Heart right ventricle (tissue), 16 donors: Measurements from ENCODE around the gene LPP. TPM values are rescaled to one million over a fixed set of nuclear protein-coding genes. Genes with fewer than 3 reads are reported as not detected.
"Not testable (repeated sequence)": the region's sequence is repeated elsewhere in the genome, so short reads cannot be mapped to it uniquely, and the experiment has no call there.

Experiments
- ATAC-seq, 8 donors: fragments of 200-7000 bp; cut with Tn5 transposase; one replicate each; pipeline ENCODE4 v1.9.1; 2020; ENCODE audit warnings: mild to moderate bottlenecking in 8 of 8, moderate library complexity in 8 of 8, moderate number of reproducible peaks in 1 of 8
- DNase-seq, 2 donors: peaks; one replicate each; pipeline ENCODE4 v3.0.0-alpha.2; 2020
- H3K27ac ChIP-seq, 10 donors: fragments of 200-600 bp; sonication (generic) in 2 of 10; one replicate each; pipeline versions ENCODE4 v1.5.0 to v1.8.0; 2020 to 2022; ENCODE audit warnings: mild to moderate bottlenecking in 3 of 10
- H3K27me3 ChIP-seq, 7 donors: fragments of 200-600 bp; one replicate each; pipeline ENCODE4 v1.8.0; 2021 to 2022; ENCODE audit warnings: mild to moderate bottlenecking in 2 of 7
- H3K36me3 ChIP-seq, 9 donors: fragments of 200-600 bp; sonication (generic) in 1 of 9; one replicate each; pipeline versions ENCODE4 v1.5.0 to v1.8.0; 2020 to 2022; ENCODE audit warnings: mild to moderate bottlenecking in 2 of 9
- H3K4me1 ChIP-seq, 9 donors: fragments of 200-600 bp; sonication (generic) in 1 of 9; one replicate each; pipeline versions ENCODE4 v1.5.0 to v1.8.0; 2020 to 2022; ENCODE audit warnings: mild to moderate bottlenecking in 4 of 9
- H3K4me3 ChIP-seq, 10 donors: fragments of 200-600 bp; sonication (generic) in 2 of 10; one replicate each; pipeline versions ENCODE4 v1.5.0 to v1.8.0; 2020 to 2022; ENCODE audit warnings: mild to moderate bottlenecking in 7 of 10, moderate library complexity in 2 of 10
- H3K9me3 ChIP-seq, 11 donors: fragments of 200-600 bp in 10 of 11; sonication (generic) in 2 of 11; one replicate each; pipeline versions ENCODE4 v1.5.0 to v1.8.0; 2013 to 2022; ENCODE audit warnings: mild to moderate bottlenecking in 2 of 11, control low read depth in 1 of 11, moderate library complexity in 1 of 11
- CTCF ChIP-seq, 9 donors: fragments of 200-600 bp; sonication (generic) in 2 of 9; IDR thresholded peaks; one replicate each; pipeline versions ENCODE4 v1.5.0 to v1.8.0; 2021 to 2022; ENCODE audit warnings: antibody characterized with exemption in 9 of 9, mild to moderate bottlenecking in 5 of 9, moderate library complexity in 1 of 9
- WGBS, 2 donors: extraction: QIAGEN DNeasy Blood & Tissue Kit; methylation state at CpG; one replicate each; pipeline ENCODE4 v1.1.7; 2013; ENCODE audit warnings: inconsistent platforms in 1 of 2; 5-methylcytosine and 5-hydroxymethylcytosine counted together
- intact Hi-C, 10 donors: fragments of 100-400 bp; cut with DNase I; formaldehyde crosslinking; loops; one replicate each; pipeline versions ENCODE4 v1.11.1 to v1.14.2; 2022
- polyA plus RNA-seq, 2 donors: library from polyadenylated mRNA; stranded (reverse); fragments of 200-250 nt; gene quantifications; one replicate each; pipeline ENCODE4 v1.2.3, GENCODE V29; 2013
- total RNA-seq, 10 donors: library from RNA; stranded (reverse); fragmentation: NEBNext Ultra II Directional in 3 of 10; extraction: Animal tissue kit (Norgen Biotek cat#: 25700) in 3 of 10; gene quantifications; one replicate each; pipeline versions ENCODE4 v1.2.1 to v1.2.4, GENCODE V29; 2021 to 2023
- donor health status: Arrhythmogenic right ventricular cardiomyopathy.
- donor health status: ischemic (EF 13 %, LVEDD 7.1; RV severe dilation, severe dysfunction).
- donor health status: healthy with polysubstance abuse.
- donor health status: DM: no; HTN: yes; CAD: no.
- donor health status: DM: no; HTN: no; CAD: no.
- donor health status: ischemic (EF 25% LVEDD 6.9; RV normal size, moderate dysfunction).
- donor health status: ischemic (EF 25% LVEDD 5.7; RV mildly dilated, moderate dysfunction).
- donor health status: healthy.
- donor health status: DM: yes; HTN: yes; CAD: no.
- donor health status: Ischemic cardiomyopathy.
- donor health status: ischemic (EF 35%, LVEDD 5.7; RV mildly dilated, moderate dysfunction).
- donor health status: nonischemic (EF 11% LVEDD 7.7; RV severe dilation, severe dysfunction).
- donor health status: DM: yes; HTN: yes; CAD: no.
- donor health status: PGD.
- donor health status: ischemic (EF 29% LVEDD 5.4; RV normal size, mild dysfunction).
- donor health status: nonischemic (EF 23%, LVEDD 6.1; RV moderate dilation, normal function).

The LPP gene
- total and polyA plus RNA-seq, 12 donors: 8.5 to 188 (median 140) TPM

GRCh38 chr3:188633206-188633605 is 479.2 kb downstream of the LPP start:
- TF ChIP-seq CTCF (IDR thresholded peaks at IDR 0.05): no peak
- Histone ChIP-seq H3K27me3 (no peaks in the 10 kb centered on the region), H3K4me3 (no peak overlapping the region), H3K36me3 (no peaks in the 10 kb centered on the region), H3K4me1 (peaks cover 0 to 25% (median 8%) of the 10 kb centered on the region in 9 donors), H3K9me3 (peaks cover 0 to 11% (median 0%) of the 10 kb centered on the region in 11 donors), H3K27ac (no peak overlapping the region)
- ATAC-seq (no peak), DNase-seq (no peak)
- intact Hi-C loops: loop anchor here in 1 of 10 donors (10.0 kb wide), 1 partner anchor 312 kb away; no protein-coding TSS in a partner anchor
- WGBS, 2 donors: 90% methylated on average over 4 of the region's 4 CpGs

GRCh38 chr3:188634285-188634684 is 480.3 kb downstream of the LPP start:
- Histone ChIP-seq H3K4me1 (peaks cover 0 to 25% (median 8%) of the 10 kb centered on the region in 9 donors), H3K27ac (no peak overlapping the region), H3K27me3 (no peaks in the 10 kb centered on the region), H3K9me3 (peaks cover 0 to 11% (median 0%) of the 10 kb centered on the region in 11 donors), H3K36me3 (no peaks in the 10 kb centered on the region), H3K4me3 (no peak overlapping the region)
- no peak for DNase-seq
- no peak for TF ChIP-seq CTCF (IDR thresholded peaks at IDR 0.05)
- intact Hi-C loops: loop anchor here in 1 of 10 donors (10.0 kb wide), 1 partner anchor 311 kb away; no protein-coding TSS in a partner anchor
- 98 to 100% methylated on average over 8 of the region's 8 CpGs for WGBS, 2 donors
- no peak for ATAC-seq

GRCh38 chr3:188635258-188636042 is 481.5 kb downstream of the LPP start:
- Histone ChIP-seq H3K27me3 (no peaks in the 10 kb centered on the region), H3K27ac (no peak overlapping the region), H3K9me3 (peaks cover 0 to 4% (median 0%) of the 10 kb centered on the region in 11 donors), H3K36me3 (no peaks in the 10 kb centered on the region), H3K4me3 (no peak overlapping the region), H3K4me1 (peaks cover 0 to 25% (median 8%) of the 10 kb centered on the region in 9 donors)
- intact Hi-C loops: loop anchor here in 1 of 10 donors (10.0 kb wide), 1 partner anchor 309 kb away; no protein-coding TSS in a partner anchor
- ATAC-seq: peak in 1 of 8 donors; percentile 92
- WGBS, 2 donors: 44 to 48% methylated on average over 10 of the region's 10 CpGs
- DNase-seq: no peak
- TF ChIP-seq CTCF (IDR thresholded peaks at IDR 0.05): no peak

GRCh38 chr3:188636292-188636691 is 482.3 kb downstream of the LPP start:
- WGBS, 2 donors: 90 to 92% methylated on average over 13 of the region's 13 CpGs
- not testable (repeated sequence) for H3K4me3 ChIP-seq, H3K36me3 ChIP-seq, H3K9me3 ChIP-seq, ATAC-seq, H3K27me3 ChIP-seq, H3K27ac ChIP-seq, DNase-seq
- intact Hi-C loops: loop anchor here in 1 of 10 donors (10.0 kb wide), 1 partner anchor 309 kb away; no protein-coding TSS in a partner anchor
- peaks cover 0 to 32% (median 8%) of the 10 kb centered on the region in 9 donors for H3K4me1 ChIP-seq
